H1 (cell line): ENCODE results near the gene LRRC39. TPM values are rescaled to one million over a fixed set of nuclear protein-coding genes. Genes with fewer than 3 reads are reported as not detected.

Source experiments
- CTCF ChIA-PET: fragments of 300-600 bp; sonication (Branson Sonifier 250); formaldehyde crosslinking; loops from one replicate; lab custom pipeline; 2021; ENCODE audit not compliant: partially characterized antibody; lab: Charles Lee
- POLR2A ChIA-PET: fragments of 300-600 bp; sonication (Branson Sonifier 250); formaldehyde crosslinking; loops from one replicate; lab custom pipeline; 2021; ENCODE audit warnings: inconsistent platforms; ENCODE audit not compliant: partially characterized antibody; lab: Charles Lee
- DNase-seq, 2 experiments: peaks; one replicate each; pipeline versions ENCODE4 v3.0.0 to v3.0.0-alpha.2; 2010 to 2022; ENCODE audit warnings: low spot score in 2 of 2, low read depth in 1 of 2, mixed read lengths in 1 of 2
- FAIRE-seq: peaks from 2 replicates; lab custom pipeline; 2011; peaks lifted over from hg19 to GRCh38; lab: Jason Lieb, UNC
- H2AFZ ChIP-seq: 2 replicates; pipeline ENCODE4 v1.8.1; 2012; ENCODE audit warnings: low read length, inconsistent platforms
- H2AK5ac ChIP-seq: 2 replicates; pipeline ENCODE4 v1.6.1; 2013; ENCODE audit warnings: low read depth, low read length
- H2BK120ac ChIP-seq: replicated peaks from 2 replicates; pipeline ENCODE3; 2013; ENCODE audit warnings: low read depth, low read length, inconsistent platforms
- H2BK12ac ChIP-seq: 2 replicates; pipeline ENCODE4 v1.6.1; 2013; ENCODE audit warnings: low read depth, low read length
- H2BK15ac ChIP-seq: 2 replicates; pipeline ENCODE4 v1.6.1; 2013; ENCODE audit warnings: low read length
- H2BK20ac ChIP-seq: 2 replicates; pipeline ENCODE4 v1.6.1; 2013; ENCODE audit warnings: low read length
- H2BK5ac ChIP-seq: 2 replicates; pipeline ENCODE4 v1.6.1; 2013; ENCODE audit warnings: low read depth, low read length
- H3K14ac ChIP-seq: 2 replicates; pipeline ENCODE4 v1.6.1; 2013; ENCODE audit warnings: inconsistent platforms; ENCODE audit not compliant: insufficient read length
- H3K18ac ChIP-seq: 2 replicates; pipeline ENCODE4 v1.6.1; 2013; ENCODE audit warnings: low read length; ENCODE audit errors: extremely low read depth
- H3K23ac ChIP-seq: 2 replicates; pipeline ENCODE4 v1.6.1; 2013; ENCODE audit warnings: inconsistent platforms; ENCODE audit not compliant: insufficient read length
- H3K23me2 ChIP-seq: 2 replicates; pipeline ENCODE4 v1.6.1; 2013; ENCODE audit warnings: low read depth, low read length
- H3K27ac ChIP-seq: 2 replicates; pipeline ENCODE4 v1.6.1; 2011; ENCODE audit warnings: low read depth, low read length, inconsistent platforms
- H3K27me3 ChIP-seq, 4 experiments: replicated peaks in 1 of 4; 1 replicate in 1 of 4; 2 replicates in 3 of 4; pipeline versions ENCODE4 v1.6.1 to v1.8.1; 2011 to 2013; ENCODE audit warnings: low read length in 3 of 4, mild to moderate bottlenecking in 3 of 4, inconsistent platforms in 2 of 4, mixed read lengths in 2 of 4, moderate library complexity in 1 of 4; ENCODE audit not compliant: control insufficient read depth in 3 of 4, insufficient read depth in 3 of 4; ENCODE audit errors: extremely low read depth in 1 of 4
- H3K36me3 ChIP-seq, 4 experiments: 2 replicates each; pipeline versions ENCODE4 v1.6.1 to v1.8.1; 2011 to 2013; ENCODE audit warnings: mild to moderate bottlenecking in 4 of 4, low read length in 3 of 4, moderate library complexity in 2 of 4, control low read depth in 1 of 4, inconsistent platforms in 1 of 4; ENCODE audit not compliant: insufficient read depth in 4 of 4, control insufficient read depth in 2 of 4
- H3K4ac ChIP-seq: replicated peaks from 2 replicates; pipeline ENCODE3; 2013; ENCODE audit warnings: low read length, low read depth, mixed read lengths, inconsistent platforms; ENCODE audit not compliant: insufficient read length
- H3K4me1 ChIP-seq, 4 experiments: replicated peaks in 1 of 4; 1 replicate in 1 of 4; 2 replicates in 3 of 4; pipeline versions ENCODE4 v1.6.1 to v1.8.1; 2011 to 2013; ENCODE audit warnings: low read length in 3 of 4, inconsistent platforms in 2 of 4, mixed read lengths in 1 of 4; ENCODE audit not compliant: insufficient read depth in 4 of 4, control insufficient read depth in 3 of 4
- H3K4me2 ChIP-seq, 2 experiments: 2 replicates each; pipeline versions ENCODE4 v1.6.1 to v1.8.1; 2011 to 2013; ENCODE audit warnings: low read depth in 2 of 2, low read length in 2 of 2, control low read depth in 1 of 2, inconsistent platforms in 1 of 2, mild to moderate bottlenecking in 1 of 2; ENCODE audit not compliant: insufficient read depth in 1 of 2
- H3K4me3 ChIP-seq, 4 experiments: fragments of 200-600, 300-600 bp in 1 of 4; sonication (generic), shearing (Covaris generic), sonication (Bioruptor Twin) in 1 of 4; 2 replicates each; pipeline versions ENCODE4 v1.5.1 to v1.8.1; 2011 to 2016; ENCODE audit warnings: low read length in 4 of 4, low read depth in 3 of 4, control low read depth in 2 of 4, inconsistent platforms in 2 of 4, mild to moderate bottlenecking in 2 of 4, mixed read lengths in 1 of 4, moderate library complexity in 1 of 4; ENCODE audit not compliant: insufficient read depth in 2 of 4; ENCODE audit errors: extremely low read depth in 1 of 4
- H3K56ac ChIP-seq: replicated peaks from 2 replicates; pipeline ENCODE3; 2013; ENCODE audit warnings: low read depth, mild to moderate bottlenecking, mixed read lengths, low read length, inconsistent platforms; ENCODE audit not compliant: insufficient read length
- H3K79me1 ChIP-seq: 2 replicates; pipeline ENCODE4 v1.6.1; 2013; ENCODE audit warnings: low read depth, low read length, control low read depth
- H3K79me2 ChIP-seq, 2 experiments: 2 replicates each; pipeline versions ENCODE4 v1.6.1 to v1.8.1; 2012 to 2013; ENCODE audit warnings: low read length in 2 of 2, mild to moderate bottlenecking in 2 of 2, inconsistent platforms in 1 of 2; ENCODE audit not compliant: insufficient read depth in 2 of 2, control insufficient read depth in 1 of 2
- H3K9ac ChIP-seq, 4 experiments: replicated peaks in 1 of 4; 1 replicate in 1 of 4; 2 replicates in 3 of 4; pipeline versions ENCODE4 v1.6.1 to v1.8.1; 2011 to 2013; ENCODE audit warnings: low read depth in 3 of 4, low read length in 3 of 4, control low read depth in 2 of 4, mild to moderate bottlenecking in 2 of 4, moderate library complexity in 2 of 4, inconsistent platforms in 1 of 4; ENCODE audit errors: extremely low read depth in 1 of 4
- H3K9me3 ChIP-seq, 2 experiments: 2 replicates each; pipeline versions ENCODE4 v1.6.1 to v1.8.1; 2012 to 2013; ENCODE audit warnings: mild to moderate bottlenecking in 2 of 2, moderate library complexity in 2 of 2, control low read depth in 1 of 2, inconsistent platforms in 1 of 2, low read depth in 1 of 2, low read length in 1 of 2, mixed read lengths in 1 of 2; ENCODE audit not compliant: insufficient read depth in 2 of 2
- H4K20me1 ChIP-seq, 2 experiments: replicated peaks in 1 of 2; 2 replicates each; pipeline versions ENCODE3 to v1.8.1; 2011 to 2013; ENCODE audit warnings: inconsistent platforms in 2 of 2, low read length in 2 of 2, mild to moderate bottlenecking in 1 of 2; ENCODE audit not compliant: insufficient read depth in 2 of 2, control insufficient read depth in 1 of 2
- H4K5ac ChIP-seq: 2 replicates; pipeline ENCODE4 v1.6.1; 2013; ENCODE audit warnings: low read length, low read depth, mixed read lengths, inconsistent platforms; ENCODE audit not compliant: insufficient read length
- H4K8ac ChIP-seq: 2 replicates; pipeline ENCODE4 v1.8.0; 2013; ENCODE audit warnings: mild to moderate bottlenecking, moderate library complexity, low read length, inconsistent platforms; ENCODE audit not compliant: insufficient read depth; ENCODE audit errors: extremely low read depth
- H4K91ac ChIP-seq: replicated peaks from 2 replicates; pipeline ENCODE3; 2013; ENCODE audit warnings: low read length, mixed read lengths, inconsistent platforms; ENCODE audit not compliant: insufficient read length
- BACH1 ChIP-seq: IDR thresholded peaks from 2 replicates; pipeline ENCODE4 v1.6.1; 2012; ENCODE audit warnings: low read length, improper control_type of control experiment
- BRCA1 ChIP-seq: IDR thresholded peaks from 2 replicates; pipeline ENCODE4 v1.6.1; 2012; ENCODE audit warnings: low read depth, low read length, improper control_type of control experiment
- CHD2 ChIP-seq: IDR thresholded peaks from 2 replicates; pipeline ENCODE4 v1.6.1; 2012; ENCODE audit warnings: low read length, improper control_type of control experiment
- CTBP2 ChIP-seq: IDR thresholded peaks from 2 replicates; pipeline ENCODE4 v1.7.0; 2011; ENCODE audit warnings: borderline replicate concordance, mild to moderate bottlenecking, moderate library complexity, mixed read lengths, low read length; ENCODE audit not compliant: insufficient read depth, insufficient read length
- CTCF ChIP-seq, 3 experiments: IDR thresholded peaks; 1 replicate in 2 of 3; 2 replicates in 1 of 3; pipeline versions ENCODE4 v1.5.1 to v1.6.1; 2011; ENCODE audit warnings: low read length in 3 of 3, mild to moderate bottlenecking in 3 of 3, inconsistent platforms in 2 of 3, low read depth in 1 of 3, moderate library complexity in 1 of 3; ENCODE audit not compliant: insufficient read depth in 1 of 3; ENCODE audit errors: control extremely low read depth in 1 of 3
- EZH2 ChIP-seq: fragments of 200-600 bp; sonication (generic); IDR thresholded peaks from 2 replicates; pipeline ENCODE4 v1.7.1; 2012; ENCODE audit warnings: low read depth, mild to moderate bottlenecking, moderate library complexity, low read length, inconsistent platforms; ENCODE audit not compliant: severe bottlenecking
- HDAC2 ChIP-seq, 2 experiments: fragments of 300-600 bp in 1 of 2; sonication (generic) in 1 of 2; IDR thresholded peaks; 2 replicates each; pipeline ENCODE4 v1.6.1; 2011 to 2012; ENCODE audit warnings: low read depth in 2 of 2, low read length in 2 of 2, mild to moderate bottlenecking in 2 of 2, moderate library complexity in 2 of 2, borderline replicate concordance in 1 of 2, inconsistent platforms in 1 of 2
- JUND ChIP-seq: IDR thresholded peaks from 2 replicates; pipeline ENCODE4 v1.6.1; 2011; ENCODE audit warnings: mild to moderate bottlenecking, improper control_type of control experiment, low read length
- PHF8 ChIP-seq: fragments of 200-600 bp; sonication (generic); conservative IDR thresholded peaks from 2 replicates; pipeline ENCODE4 v1.7.1; 2012; ENCODE audit warnings: low read depth, mild to moderate bottlenecking, inconsistent platforms, low read length, moderate library complexity
- POLR2A ChIP-seq, 2 experiments: IDR thresholded peaks; 1 replicate in 1 of 2; 2 replicates in 1 of 2; pipeline ENCODE4 v1.6.1; 2011; ENCODE audit warnings: low read depth in 2 of 2, low read length in 2 of 2, mild to moderate bottlenecking in 2 of 2; ENCODE audit errors: control extremely low read depth in 1 of 2
- RFX5 ChIP-seq: IDR thresholded peaks from 2 replicates; pipeline ENCODE4 v1.6.1; 2011; ENCODE audit warnings: low read depth, low read length, improper control_type of control experiment, borderline replicate concordance
- SIX5 ChIP-seq: IDR thresholded peaks from 2 replicates; pipeline ENCODE4 v1.6.1; 2011; ENCODE audit warnings: mild to moderate bottlenecking, low read depth, low read length
- WGBS, 2 experiments: shearing (Covaris generic) in 1 of 2; methylation state at CpG; one replicate each; pipeline versions ENCODE4 v1.1.6 to v1.1.7; 2013 to 2015; ENCODE audit warnings: low lambda C conversion rate in 2 of 2, mixed read lengths in 2 of 2, inconsistent platforms in 1 of 2, low coverage in 1 of 2, missing lambda C conversion rate in 1 of 2; ENCODE audit not compliant: insufficient replicate concordance in 2 of 2, insufficient coverage in 1 of 2, insufficient read length in 1 of 2; ENCODE audit errors: extremely low coverage in 1 of 2, missing lambda C conversion rate in 1 of 2; 5-methylcytosine and 5-hydroxymethylcytosine counted together
- polyA plus RNA-seq, 7 experiments: library from polyadenylated mRNA; depleted of rRNA in 3 of 7; stranded (reverse) in 5 of 7; unstranded in 2 of 7; fragments of >200 nt in 5 of 7; fragments of 200-250 nt in 2 of 7; gene quantifications; 1 replicate in 5 of 7; 2 replicates in 1 of 7; 4 replicates in 1 of 7; pipeline versions ENCODE4 v1.2.1 to v1.2.3, GENCODE V29; 2011 to 2013; ENCODE audit warnings: missing spikeins in 2 of 7, mixed read lengths in 2 of 7
- total RNA-seq: library from RNA; stranded (reverse); fragmentation: NEBNext Ultra II Directional; extraction: Animal tissue kit (Norgen Biotek cat#: 25700); gene quantifications from 2 replicates; pipeline ENCODE4 v1.2.1, GENCODE V29; 2021

Gene LRRC39
- total and polyA plus RNA-seq, 2 of the 8 experiments (the other 6 are each of a cell fraction or from before 2014, with no cell fraction given), result 0.33 to 0.39 TPM

- WGBS, 2 experiments, result 92% methylated on average over 4 of the region's 4 CpGs; no CpG with 5 or more reads in 1 of the 2 experiments
- Histone ChIP-seq H3K23me2 (no peaks in the 10 kb centered on the region; the same call in 1 of the 2 replicates), H3K4me3 (no peak overlapping the region), H3K56ac (no peak overlapping the region), H2BK15ac (no peak overlapping the region), H2BK20ac (no peak overlapping the region), H4K91ac (no peak overlapping the region), H3K23ac (no peak overlapping the region), H4K20me1 (no peaks in the 10 kb centered on the region), H3K27me3 (no peaks in the 10 kb centered on the region), H2BK120ac (no peak overlapping the region), H3K79me2 (no peaks in the 10 kb centered on the region), H3K79me1 (no peaks in the 10 kb centered on the region), H3K36me3 (no peaks in the 10 kb centered on the region), H2BK12ac (no peak overlapping the region), H3K4me2 (no peak overlapping the region), H3K9me3 (no peaks in the 10 kb centered on the region), H2AFZ (no peak overlapping the region), H2BK5ac (no peak overlapping the region), H4K8ac (no peak overlapping the region), H3K14ac (no peak overlapping the region), H2AK5ac (no peak overlapping the region), H3K4me1 (no peaks in the 10 kb centered on the region), H4K5ac (no peak overlapping the region), H3K4ac (no peak overlapping the region), H3K9ac (no peak overlapping the region), H3K18ac (no peak overlapping the region), H3K27ac (no peak overlapping the region)
- ChIA-PET POLR2A (interaction anchor here (0.8 kb wide), 1 partner anchor 8 kb away, joined by 3 read pairs; no protein-coding TSS in a partner anchor), CTCF (interaction anchor here (0.6 to 1.0 kb wide), 3 partner anchors 240 to 937 kb away, joined by 3 to 5 read pairs (median 3); no protein-coding TSS in a partner anchor)
- FAIRE-seq, result no peak
- DNase-seq, result no peak
- TF ChIP-seq POLR2A (IDR thresholded peaks at IDR 0.05; ENCODE audit: control extremely low read depth in 1 of 2, low read depth in 2 of 2, low read length in 2 of 2) (no peak), CHD2 (no peak), CTBP2 (no peak), CTCF (IDR thresholded peaks at IDR 0.05; ENCODE audit: control extremely low read depth in 1 of 3, insufficient read depth in 1 of 3, low read depth in 1 of 3, low read length in 3 of 3) (no peak), SIX5 (no peak), JUND (no peak), BACH1 (no peak), PHF8 (no peak), HDAC2 (IDR thresholded peaks at IDR 0.05; ENCODE audit: borderline replicate concordance in 1 of 2, low read depth in 2 of 2, low read length in 2 of 2) (no peak), EZH2 (no peak), BRCA1 (no peak), RFX5 (no peak)
These were observed 5.3 kb upstream of the LRRC39 start for GRCh38 chr1:100183370-100183769.
